Endometrium (tissue), 2 donors: ENCODE data around the gene SFSWAP.
"Not testable (repeated sequence)": the region's sequence is repeated elsewhere in the genome, so short reads cannot be mapped to it uniquely, and the experiment has no call there.

Experiments
- FAIRE-seq: peaks from 2 replicates; lab custom pipeline; 2012; peaks lifted over from hg19 to GRCh38; lab: Jason Lieb, UNC
- donor health status: control.
- donor health status: control.

The SFSWAP gene

GRCh38 chr12:131736446-131737149 lies 25.7 kb downstream of the SFSWAP start:
- no peak for FAIRE-seq

- no peak for FAIRE-seq
These were observed 26.4 kb downstream of the SFSWAP start for GRCh38 chr12:131737150-131737827.

- FAIRE-seq: no peak
These were observed 27.3 kb downstream of the SFSWAP start for GRCh38 chr12:131738196-131738595.

- FAIRE-seq: no peak
These were observed 29.7 kb downstream of the SFSWAP start for GRCh38 chr12:131740626-131741025.

- FAIRE-seq: not testable (repeated sequence)
These were observed 31.9 kb downstream of the SFSWAP start for GRCh38 chr12:131742761-131743160.

- FAIRE-seq: not testable (repeated sequence)
These were observed 32.5 kb downstream of the SFSWAP start for GRCh38 chr12:131743410-131743809.

GRCh38 chr12:131743880-131744279 lies 33.0 kb downstream of the SFSWAP start:
- FAIRE-seq: not testable (repeated sequence)

GRCh38 chr12:131744675-131745074 lies 33.8 kb downstream of the SFSWAP start:
- not testable (repeated sequence) for FAIRE-seq

GRCh38 chr12:131745706-131746105 lies 34.8 kb downstream of the SFSWAP start:
- no peak for FAIRE-seq

GRCh38 chr12:131747276-131748177 lies 36.6 kb downstream of the SFSWAP start:
- FAIRE-seq: no peak

GRCh38 chr12:131749618-131750315 lies 38.9 kb downstream of the SFSWAP start:
- no peak for FAIRE-seq

- FAIRE-seq: no peak
These were observed 40.4 kb downstream of the SFSWAP start for GRCh38 chr12:131751335-131751734.

- no peak for FAIRE-seq
These were observed 41.6 kb downstream of the SFSWAP start for GRCh38 chr12:131752451-131752850.

GRCh38 chr12:131753005-131753404 lies 42.1 kb downstream of the SFSWAP start:
- no peak for FAIRE-seq

- FAIRE-seq: no peak
These were observed 42.9 kb downstream of the SFSWAP start for GRCh38 chr12:131753757-131754156.

GRCh38 chr12:131754184-131754583 lies 43.3 kb downstream of the SFSWAP start:
- FAIRE-seq: no peak

GRCh38 chr12:131755305-131756113 lies 44.6 kb downstream of the SFSWAP start:
- FAIRE-seq: no peak

GRCh38 chr12:131756441-131756840 lies 45.6 kb downstream of the SFSWAP start:
- FAIRE-seq: no peak

GRCh38 chr12:131757111-131757510 lies 46.2 kb downstream of the SFSWAP start:
- no peak for FAIRE-seq

GRCh38 chr12:131758016-131758739 lies 47.3 kb downstream of the SFSWAP start:
- FAIRE-seq: no peak
